ENCODE measurements around the gene S100A6.

- no peak for TF ChIP-seq CTCF (IDR thresholded peaks at IDR 0.05)
- no peak for TF ChIP-seq EZH2 (IDR thresholded peaks at IDR 0.05; ENCODE audit: borderline replicate concordance, insufficient read depth, low read depth, low read length, poor library complexity, severe bottlenecking)
Measured at GRCh38 chr1:153544453-153545066, 8.8 kb upstream of the S100A6 start.
